ENCODE results near the gene LAMP1. TPM values are rescaled to one million over a fixed set of nuclear protein-coding genes. Genes with fewer than 3 reads are reported as not detected.

Gene LAMP1
- total RNA-seq, 4 donors from 2014 or later, result 106 to 178 (median 125) TPM

- no peak for TF ChIP-seq CTCF (IDR thresholded peaks at IDR 0.05; ENCODE audit: low read depth)
These were observed 5.9 kb upstream of the LAMP1 start for GRCh38 chr13:113291129-113291528.

- no peak for TF ChIP-seq CTCF (IDR thresholded peaks at IDR 0.05; ENCODE audit: low read depth)
These were observed 4.8 kb upstream of the LAMP1 start for GRCh38 chr13:113292021-113292862.

GRCh38 chr13:113293686-113294085 lies 3.4 kb upstream of the LAMP1 start:
- TF ChIP-seq CTCF (IDR thresholded peaks at IDR 0.05; ENCODE audit: low read depth), result no peak

DNA sequence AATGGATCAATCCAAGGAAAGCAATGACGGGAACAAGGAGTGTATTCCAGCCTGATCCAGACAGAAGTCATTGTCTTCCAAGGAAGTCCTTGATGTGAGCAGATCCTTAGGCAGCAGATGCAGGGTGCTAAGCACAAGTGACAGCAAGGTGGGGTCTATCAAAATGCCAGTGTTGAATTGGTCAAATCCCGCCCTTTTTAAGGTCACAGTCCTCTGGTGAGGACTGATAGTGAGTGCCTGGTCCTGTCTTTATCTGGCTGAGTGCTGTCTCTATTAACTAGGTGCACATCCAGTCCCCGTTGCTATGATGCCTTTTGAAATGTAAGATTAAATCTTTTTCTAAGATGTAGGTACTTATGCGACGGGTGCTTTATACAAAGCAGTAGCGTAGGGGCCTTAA lies 1.3 kb upstream of the LAMP1 start:
- no peak for TF ChIP-seq CTCF (IDR thresholded peaks at IDR 0.05; ENCODE audit: low read depth)

DNA sequence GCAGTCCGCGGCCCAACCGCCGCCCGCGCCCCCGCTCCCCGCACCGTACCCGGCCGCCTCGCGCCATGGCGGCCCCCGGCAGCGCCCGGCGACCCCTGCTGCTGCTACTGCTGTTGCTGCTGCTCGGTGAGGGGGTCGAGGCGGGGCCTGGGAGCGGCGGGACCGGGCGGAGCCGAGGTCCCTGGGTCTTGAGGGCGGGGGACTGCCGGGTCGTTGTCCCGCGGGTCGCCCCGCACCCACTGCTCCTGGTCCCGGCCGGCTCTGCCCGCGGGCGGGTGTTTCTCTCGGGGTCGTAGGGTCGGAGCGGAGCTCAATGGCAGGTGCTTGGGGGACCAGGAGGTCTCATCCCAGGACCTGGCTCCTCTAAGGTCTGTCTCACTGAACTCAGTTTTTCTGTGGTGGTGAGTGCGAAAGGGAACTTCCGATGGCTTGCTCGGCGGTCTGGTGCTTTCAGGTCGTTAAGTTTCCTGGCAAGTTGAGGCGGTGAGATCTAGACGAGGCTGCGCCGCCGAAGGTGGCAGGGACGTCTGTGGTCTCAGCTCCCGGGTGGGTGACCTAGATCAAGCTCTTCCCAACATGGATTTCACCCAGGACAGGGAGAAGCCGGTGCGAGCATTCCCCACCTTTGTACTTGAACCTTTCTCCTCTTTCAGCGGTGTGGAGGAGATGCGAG lies 467 bp downstream of the LAMP1 start:
- TF ChIP-seq CTCF (IDR thresholded peaks at IDR 0.05; ENCODE audit: low read depth), result no peak

DNA sequence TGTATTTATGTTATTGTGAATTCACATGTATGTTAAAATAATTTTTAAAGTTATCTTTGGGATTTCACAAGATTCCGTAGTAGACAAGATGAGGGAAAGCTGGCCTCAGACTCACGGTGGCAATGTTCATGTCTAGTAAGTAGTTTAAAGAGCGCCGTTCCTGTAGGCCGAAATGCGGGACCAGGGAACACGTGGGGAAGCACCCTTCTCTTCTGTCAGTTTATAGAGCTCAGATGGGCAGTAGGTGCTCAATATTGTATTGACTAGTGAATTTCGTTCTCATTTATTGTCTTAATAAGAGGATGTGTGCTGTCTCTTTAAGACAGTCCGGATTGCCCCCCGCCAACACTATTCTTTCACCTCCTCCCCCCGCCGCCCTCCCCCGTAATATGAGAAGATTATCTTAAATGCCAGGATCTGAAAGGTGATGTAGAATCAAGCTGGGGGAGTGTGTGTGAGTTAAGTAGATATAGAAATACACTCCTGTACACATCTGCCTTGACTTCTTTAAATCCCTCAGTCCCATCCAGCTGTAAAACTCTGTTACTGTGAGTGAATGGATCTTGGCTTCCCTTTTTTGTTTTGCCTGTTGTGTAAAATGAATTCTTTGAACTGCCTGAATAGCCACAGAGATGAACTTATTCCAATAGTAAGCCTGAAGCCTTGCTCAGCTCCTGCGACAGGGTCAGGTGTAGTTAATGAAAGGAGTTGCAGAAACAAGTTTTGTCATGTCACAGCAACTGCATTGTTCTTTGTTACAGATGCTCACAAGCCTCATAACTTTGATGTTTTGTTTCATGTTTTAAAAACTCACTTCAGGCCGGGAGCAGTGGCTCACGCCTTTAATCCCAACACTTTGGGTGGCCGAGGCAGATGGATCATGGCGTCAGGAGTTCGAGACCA lies 1.3 kb downstream of the LAMP1 start:
- TF ChIP-seq CTCF (IDR thresholded peaks at IDR 0.05; ENCODE audit: low read depth), result no peak

Data from subcutaneous adipose tissue (tissue), 4 donors.